ENCODE results near the gene EGR4. TPM values are rescaled to one million over a fixed set of nuclear protein-coding genes. Genes with fewer than 3 reads are reported as not detected.
A peak's percentile ranks its signal among the peaks of the same experiment; 100 is the strongest.

The EGR4 gene
- polyA plus RNA-seq, 10 donors: 0.07 TPM; not detected in 9

DNA sequence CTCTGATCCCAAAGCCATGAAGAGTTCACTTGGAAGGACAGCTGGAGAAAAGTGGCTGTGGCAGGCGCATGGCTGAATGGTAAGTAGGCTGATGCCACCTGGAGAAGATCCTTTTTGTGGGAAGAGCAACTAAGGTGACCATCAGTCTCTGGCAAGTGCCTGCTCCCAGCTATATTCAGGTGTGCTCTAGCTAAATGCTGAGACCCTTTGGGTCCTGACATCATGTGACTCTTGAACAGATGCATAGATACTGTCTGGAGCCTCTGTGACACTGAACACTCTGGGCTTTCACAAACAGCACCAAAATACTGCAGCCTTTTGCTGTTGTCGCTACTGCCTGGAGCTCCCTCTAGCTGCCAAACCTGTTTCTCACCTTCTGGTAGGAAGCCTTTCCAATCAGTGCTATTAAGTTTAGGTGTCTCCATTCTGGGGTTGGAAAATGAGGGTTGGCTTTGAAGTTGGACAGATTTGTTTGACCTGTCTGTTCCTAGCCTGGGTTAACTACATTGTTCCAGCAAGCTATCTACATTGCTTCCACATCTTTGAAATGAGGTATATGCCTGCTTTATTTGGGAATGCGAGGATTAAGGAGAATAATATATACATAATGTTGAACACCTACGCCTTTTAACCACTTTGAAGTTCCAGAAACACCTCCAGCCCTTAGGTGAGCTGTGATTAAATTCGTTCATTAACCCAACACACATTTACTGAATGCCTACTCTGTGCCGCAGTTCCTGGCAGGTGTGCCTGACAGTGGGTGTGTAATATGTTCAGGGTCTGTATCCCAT is 3.1 kb downstream of the EGR4 start:
- DNase-seq: no peak

DNA sequence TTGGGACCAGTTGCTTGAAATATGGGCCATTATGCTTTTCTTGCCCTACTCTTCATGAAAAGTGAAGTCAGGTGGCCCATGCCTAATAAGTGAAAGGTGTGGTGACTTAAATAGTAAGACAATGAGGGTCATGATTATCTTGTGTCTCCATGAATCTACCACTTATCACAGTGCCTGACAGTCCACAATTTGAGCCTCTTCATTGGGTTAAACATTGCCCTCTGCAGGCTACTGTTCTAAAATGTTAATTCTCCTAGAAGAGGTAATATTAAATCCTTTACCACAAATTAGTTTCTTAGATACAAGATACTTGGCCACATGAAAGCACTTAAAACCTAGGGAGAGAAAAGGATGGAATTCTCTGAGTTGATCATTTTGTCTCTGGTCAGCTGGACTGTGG is 4.0 kb downstream of the EGR4 start:
- DNase-seq: no peak

DNA sequence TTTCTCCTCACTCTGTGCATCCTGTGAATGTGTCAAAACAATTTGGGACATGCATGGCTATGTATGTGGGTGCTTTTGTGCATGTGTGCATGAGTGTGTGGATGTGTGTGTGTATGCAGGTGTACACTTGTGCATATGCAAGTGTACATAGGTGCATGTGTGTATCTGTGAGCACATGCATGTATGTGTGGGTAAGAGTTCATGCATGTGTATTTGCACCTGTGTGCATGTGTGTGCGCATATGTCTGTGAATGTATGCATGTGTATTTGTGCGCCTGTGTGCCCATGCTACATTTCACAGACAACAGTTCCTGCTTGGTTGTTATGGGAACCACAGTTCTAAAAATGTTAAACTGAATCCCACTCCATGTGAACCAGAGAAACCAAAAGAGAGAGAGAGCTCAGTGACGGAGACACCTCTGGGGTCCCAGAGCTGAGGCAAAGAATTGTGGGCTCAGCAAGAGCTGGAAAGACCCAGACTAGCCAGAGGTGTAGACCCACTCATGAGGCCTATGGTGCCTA is 7.2 kb downstream of the EGR4 start:
- no peak for DNase-seq

DNA sequence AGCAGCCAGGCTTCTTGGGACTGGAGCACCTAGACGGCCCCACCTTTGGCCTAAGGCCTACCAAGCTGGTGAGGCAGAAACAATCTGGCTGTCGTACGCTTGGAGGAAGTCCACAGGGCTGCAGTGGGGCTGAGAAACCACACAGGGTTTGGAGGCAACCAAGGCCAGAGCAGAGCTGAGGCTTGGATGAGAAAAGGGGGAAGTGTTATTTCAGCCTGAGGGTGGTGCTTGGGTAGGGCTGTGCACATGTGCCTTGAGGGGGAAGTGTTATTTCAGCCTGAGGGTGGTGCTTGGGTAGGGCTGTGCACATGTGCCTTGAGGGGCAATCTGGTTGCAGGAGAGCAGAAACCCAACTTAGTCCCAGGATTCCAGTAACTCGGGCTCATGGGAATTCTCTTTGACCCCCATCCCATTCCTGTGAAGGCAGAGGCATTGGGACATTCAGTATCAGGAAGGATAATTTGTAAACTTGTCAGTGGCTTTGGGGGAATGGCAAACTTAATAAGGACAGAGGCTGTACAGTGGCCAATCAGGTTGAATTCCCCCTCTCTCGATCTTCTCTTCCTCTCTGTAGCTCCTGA is 8.1 kb downstream of the EGR4 start:
- peak in 1 of 3 donors; percentile 21 for DNase-seq

DNA sequence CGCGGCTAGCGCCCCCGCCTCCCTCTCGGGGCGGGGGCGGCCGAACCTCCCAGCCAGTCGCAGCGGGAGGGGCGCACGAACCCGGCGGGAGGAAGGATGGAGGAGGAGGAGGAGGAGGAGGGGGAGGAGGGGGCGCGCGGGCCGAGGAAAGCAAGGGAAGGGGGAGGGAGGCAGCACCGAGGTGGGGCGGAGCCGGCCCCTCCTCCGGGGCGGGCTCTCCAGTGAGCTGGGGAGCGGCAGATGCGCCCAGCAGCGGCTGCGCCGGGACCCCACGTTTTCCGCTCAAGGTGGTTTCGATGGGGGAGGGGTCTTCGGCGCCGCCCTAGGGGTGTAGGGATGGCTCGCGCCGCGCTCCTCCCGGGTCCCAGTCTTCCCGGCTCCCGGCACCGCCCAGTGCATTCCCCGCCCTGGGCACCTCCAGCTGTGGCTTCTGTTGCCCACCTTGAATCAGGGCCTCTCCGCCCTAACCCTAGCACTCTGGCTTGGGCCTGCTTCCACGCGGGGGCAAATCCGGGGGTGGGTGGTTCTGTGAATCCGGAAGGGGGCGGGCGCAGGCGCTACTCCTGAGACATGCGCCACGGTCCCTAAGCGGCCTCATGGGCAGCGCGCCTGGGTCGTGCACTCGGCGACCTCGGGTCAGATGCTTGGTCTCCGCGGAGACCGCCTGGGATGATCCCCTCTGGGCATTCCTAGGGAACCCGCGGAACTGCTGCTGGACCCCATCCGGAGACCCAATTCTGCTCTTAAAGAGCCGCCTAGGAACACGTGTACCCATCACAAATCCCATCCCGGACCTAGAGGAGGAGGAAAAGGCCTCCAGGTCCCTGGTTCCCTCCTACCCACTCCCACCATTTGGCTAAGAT is 8.8 kb downstream of the EGR4 start, which contains the start of gene FBXO41:
Gene FBXO41, minus strand, starts transcription at position 183 of the 863 bp plus-strand sequence. CDS start 14,848 bp downstream, outside the sequence.
- peak in 1 of 3 donors; percentile 24 for DNase-seq

DNA sequence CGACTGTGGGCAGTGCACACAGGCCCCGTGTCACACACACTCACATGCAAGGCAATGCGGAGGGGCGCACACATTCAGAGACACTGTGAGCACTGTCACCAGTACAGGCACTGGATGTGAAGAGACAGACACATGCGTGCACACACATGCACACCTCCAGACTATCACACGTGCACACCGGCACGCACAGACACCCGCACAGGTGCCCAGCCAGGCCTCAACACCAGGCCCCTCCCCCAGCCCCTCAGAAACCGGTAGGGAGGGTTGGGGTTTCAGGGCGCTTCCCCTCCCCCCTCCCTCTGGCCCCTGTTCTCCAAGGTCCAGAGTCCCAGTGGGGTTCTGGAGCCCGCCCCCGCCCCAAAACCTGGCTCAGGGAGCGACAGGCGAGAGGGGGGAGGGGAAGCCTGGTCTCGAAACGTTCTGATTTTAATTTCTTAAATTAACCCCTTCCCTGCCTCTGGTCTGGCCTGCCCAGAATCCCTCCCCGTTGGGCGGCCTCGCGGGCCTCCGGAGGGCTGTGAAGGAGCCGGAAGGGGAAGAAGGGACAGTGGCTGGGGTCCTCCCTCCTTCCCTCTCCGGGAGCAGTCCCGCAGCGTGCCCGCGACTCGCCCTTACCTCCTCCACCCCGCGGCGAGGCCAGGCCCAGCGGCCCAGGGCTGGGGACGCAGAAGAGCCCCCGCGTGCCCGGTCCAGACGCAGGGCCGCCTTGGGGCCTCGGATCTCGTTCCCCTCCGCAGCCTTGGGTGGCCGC is 9.6 kb downstream of the EGR4 start:
- no peak for DNase-seq

DNA sequence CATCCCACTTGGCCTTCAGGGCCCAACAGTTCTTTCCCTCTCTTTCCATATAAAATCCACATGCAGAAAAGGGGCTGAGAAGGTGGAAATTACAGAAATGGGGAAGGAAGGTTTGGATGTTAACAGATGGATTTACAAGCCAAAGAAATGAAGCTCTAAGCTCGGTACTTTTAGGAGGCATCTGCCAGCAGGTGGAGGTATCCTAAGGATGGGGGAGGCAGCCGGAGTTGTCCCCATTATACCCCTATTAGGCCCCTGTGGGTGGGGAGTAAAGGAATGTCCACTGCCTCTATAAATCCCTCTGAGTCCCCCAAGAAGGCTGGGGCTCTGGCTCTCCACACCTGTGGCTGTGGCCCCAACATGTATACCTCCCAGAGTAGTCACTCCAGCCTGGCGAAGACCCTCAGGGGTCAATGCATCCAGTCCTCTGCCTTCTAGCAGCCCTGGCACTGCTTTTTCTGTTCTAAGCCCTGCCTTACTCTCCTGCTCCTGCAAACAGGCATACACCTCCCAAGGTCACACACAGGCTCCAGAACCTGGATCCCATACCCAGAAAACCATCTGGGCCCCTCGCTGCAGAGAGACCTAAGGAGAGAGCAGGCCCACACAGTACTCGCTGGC is 10.3 kb downstream of the EGR4 start:
- no peak for DNase-seq

DNA sequence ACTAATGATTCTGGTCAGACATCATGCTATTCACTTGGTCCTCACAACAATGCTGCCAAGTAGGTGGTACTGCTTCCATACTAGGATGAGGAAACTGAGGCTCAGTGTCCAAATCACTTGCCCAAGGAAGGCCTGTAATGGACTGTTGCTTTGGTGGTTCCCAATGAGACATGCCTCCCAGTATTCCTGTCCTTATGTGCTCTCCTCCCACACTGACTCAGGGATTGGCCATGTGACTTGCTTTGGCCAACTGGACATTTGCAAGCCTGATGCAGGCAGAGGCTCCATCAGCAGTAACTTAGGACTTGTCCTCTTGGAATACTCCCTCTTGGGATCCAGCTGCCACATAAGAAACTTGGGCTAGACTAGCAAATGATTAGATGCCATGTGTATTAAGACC is 12.1 kb downstream of the EGR4 start:
- DNase-seq: no peak

DNA sequence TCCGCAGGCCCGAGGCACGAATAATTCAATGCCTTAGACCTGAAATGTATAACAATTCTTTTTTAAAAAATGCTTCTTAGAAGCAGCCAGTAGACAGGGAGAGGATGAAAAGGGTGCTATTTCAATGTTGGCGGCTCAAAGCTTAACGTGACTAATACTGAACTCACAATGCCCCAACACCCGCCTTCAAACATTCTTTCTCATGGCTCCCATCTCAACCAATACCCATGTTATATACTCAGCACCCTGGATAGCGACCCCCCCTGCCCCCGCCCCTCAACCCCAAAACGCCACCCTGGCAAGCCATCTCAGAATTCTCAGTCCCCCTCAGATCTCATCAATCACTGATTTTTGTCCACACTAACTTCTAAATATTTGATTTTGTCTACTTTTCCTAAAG is 13.5 kb downstream of the EGR4 start:
- no peak for DNase-seq

DNA sequence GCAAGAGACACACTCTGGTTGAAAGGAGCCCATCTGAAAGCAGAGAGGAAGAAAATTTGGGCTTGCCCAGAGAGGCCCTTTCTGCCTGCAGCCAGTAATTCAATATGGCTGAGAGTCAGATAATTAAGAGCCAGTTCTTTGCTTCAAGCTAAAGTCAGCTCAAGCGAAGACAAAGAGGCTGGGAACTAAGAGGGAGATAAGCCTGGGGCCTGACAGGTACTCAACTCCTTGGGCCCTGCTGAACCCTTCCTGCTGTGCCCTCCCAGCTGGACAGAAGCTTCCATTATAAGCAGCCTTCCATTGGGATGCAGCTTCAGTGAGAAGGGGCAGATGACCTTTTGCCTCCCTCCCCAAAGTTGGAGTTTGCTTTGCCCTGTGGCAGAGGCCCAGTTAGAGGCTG is 21.1 kb downstream of the EGR4 start:
- DNase-seq: no peak

DNA sequence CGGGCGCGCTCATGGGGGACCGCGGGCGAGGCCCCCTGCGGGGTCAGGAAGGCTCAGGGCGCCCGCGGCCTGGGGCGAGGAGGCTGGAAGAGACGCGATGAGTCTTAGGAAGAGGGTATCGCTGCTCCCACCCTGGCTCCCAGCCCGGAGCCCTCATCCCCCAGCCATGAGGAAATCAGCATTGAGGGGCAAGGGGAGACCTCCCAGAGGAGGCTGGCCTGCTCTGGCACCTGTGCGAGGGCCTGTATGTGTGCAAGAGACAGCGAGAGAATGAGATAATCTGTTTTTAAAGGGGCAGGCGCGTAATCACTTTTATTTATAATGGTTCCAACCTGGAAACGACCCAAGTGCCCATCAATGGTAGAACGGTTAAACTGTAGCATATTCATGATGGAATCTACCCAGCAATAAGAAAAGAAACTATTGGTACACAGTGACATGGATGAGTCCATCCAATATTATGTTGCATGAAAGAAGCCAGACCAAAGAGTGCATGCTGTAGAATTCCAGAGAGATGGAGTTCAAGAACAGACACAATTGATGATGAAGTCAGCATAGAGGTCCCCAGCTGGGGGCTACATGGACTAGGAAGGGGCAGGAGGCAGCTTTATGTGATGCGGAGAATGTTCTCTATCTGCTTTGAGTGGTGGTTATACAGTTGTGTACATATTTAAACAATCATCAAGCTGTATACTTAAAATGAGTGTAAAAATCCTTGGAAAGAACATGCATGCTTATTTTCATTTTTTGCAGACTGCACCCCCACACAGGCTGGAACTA is 23.5 kb downstream of the EGR4 start:
- DNase-seq: no peak

DNA sequence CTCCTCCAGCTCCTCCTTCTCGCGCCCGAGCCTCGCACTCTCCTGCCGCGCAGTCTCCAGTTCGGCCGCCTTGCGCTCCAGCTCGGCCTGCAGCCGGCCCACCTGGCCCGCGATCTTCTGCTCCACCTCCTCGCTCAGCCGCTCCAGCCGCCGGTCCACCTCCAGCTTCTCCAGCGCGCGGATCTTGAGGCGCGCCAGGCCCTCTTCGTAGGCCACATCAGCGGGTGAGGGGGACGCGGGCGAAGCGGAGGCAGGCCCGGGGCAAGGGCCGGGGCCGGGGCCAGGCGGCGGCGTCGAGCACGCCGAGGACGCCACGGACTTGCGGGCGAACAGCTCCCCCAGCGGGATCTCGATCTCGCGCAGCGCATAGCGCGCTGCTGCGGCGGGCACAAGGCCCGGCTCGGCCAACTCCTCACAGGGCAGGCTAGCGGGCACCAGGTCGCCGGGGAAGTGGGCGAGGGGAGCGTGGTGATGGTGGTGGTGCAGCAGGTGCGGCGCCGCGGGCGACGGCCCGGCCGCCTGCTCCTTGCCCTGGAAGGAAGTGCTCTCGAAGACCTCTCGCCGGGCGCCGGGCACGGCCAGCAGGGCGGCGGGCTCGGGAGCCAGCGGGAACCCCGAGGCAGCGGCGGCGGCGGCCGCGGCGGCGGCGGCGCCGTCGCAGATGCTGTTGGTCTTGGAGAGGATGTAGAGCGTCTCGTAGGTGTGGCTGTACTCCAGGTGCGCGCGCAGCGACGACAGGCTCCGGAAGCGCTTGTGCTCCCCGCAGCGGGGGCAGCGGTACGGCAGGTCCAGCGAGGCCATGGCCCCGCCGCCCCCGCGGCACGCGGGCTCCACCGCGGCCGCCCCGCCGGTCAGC is 24.3 kb downstream of the EGR4 start:
- peak in 1 of 3 donors; percentile 41 for DNase-seq

DNA sequence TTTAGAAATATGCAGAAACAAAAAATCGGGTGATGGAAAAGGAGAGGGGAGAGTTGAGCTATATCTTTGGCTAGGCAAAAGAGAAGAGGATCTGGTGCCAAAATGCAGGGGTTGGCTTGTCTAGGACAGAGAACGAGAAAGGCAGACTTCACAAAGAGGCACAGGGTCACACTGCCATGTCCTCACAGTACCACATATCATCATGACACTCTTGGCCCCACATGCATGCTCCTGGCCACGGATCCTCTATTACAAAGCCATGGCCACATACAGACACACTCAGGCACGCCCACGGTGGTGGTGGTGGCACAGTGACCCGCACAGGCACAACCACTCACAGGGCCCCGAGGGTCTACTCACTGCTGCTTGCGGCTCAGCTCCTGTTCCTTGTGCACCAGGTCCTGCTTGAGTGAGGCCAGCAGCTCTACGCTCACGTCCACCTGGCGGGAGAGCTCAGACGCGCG is 24.9 kb downstream of the EGR4 start:
- DNase-seq: no peak

DNA sequence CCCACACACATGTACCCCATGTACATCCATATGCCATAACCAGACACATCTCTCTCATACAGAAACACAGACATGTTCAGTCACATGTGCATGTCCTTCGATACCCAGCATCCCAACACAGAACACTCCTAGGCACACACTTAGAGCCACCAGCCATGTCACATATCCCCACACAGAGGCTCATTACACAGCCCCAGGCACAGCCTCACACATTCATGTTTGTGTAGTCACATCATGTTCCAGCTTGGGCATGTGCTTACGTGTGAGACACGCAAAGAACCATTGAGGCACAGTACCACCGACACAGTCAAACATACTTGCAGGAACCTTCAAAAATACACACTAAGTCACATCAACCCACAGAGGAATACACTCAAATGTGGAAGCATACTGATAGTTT is 26.3 kb downstream of the EGR4 start:
- DNase-seq: no peak

DNA sequence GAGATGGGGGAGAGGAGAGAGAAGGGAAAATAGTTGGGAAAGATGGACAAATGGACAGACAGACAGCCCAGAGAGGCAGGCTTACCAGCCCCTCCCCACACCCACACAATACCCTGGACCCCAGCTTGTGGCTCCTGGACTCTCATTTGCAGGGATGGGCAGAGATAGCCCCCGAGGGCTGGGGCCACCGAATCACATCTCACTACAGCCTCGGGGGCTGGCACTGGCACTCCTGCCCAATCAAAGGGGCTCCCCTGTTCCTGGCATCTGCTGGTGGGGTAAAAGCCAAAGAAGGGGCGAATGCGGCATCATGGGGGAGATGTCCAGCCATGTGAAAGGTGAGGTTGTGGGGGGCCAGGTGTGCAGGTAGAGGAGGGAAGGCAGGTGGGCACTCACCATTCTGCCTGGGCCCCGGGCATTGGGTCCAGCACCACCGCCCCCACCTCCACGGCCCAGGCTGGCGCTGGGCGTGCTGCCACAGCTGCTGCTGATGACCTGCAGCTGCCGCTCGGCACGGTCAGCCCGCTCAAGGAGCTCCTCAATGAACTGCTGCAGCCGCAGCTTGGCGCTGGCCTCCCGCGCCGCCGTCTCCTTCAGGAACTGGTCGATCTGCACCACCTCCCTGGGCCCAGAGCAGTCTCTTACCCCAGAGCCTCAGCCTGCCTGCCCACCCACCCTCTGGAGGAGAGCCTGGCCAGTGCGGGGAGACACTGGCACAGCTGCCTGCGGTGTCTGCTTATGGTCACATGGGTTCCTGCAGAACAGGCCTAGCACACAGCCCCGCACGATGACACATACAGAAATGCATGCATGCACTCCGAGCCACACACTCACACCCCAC is 27.1 kb downstream of the EGR4 start:
- DNase-seq: no peak

DNA sequence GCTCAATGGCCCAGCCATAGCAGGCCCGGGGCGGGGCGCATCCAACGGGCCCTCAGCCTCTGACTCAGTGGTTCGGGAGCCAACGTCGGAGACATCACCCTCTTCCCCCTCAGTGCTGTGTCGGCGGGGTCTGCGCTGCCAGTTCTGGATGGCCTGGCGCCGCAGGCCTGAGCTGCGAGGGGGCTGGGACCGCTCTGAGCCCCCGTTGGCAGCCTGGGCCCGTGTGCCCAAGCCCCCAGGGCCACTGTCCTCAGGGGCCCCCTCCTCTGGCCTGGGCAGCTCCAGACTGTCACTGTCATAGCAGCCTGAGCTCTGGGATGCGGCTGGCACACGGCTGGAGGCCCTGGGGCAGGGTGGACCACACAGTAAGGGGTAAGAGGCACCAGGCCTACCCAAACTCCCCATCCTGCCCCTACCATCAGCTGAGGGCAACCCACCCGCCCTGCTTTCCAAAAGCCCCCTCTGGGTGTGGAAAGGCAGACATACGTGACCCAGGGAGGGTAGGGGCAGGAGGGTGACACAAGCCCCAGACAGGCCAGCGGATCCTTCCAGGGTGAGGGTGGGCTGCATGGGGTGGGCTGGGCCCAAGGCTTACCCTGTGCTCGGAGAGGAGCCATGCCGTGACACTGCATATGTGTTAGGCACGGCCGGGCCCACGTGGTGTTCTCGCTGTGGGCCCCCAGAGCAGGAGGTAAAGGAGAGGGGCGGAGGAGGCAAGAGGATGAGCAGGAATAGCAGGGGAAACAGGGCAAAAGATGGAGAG is 27.9 kb downstream of the EGR4 start:
- DNase-seq: no peak

DNA sequence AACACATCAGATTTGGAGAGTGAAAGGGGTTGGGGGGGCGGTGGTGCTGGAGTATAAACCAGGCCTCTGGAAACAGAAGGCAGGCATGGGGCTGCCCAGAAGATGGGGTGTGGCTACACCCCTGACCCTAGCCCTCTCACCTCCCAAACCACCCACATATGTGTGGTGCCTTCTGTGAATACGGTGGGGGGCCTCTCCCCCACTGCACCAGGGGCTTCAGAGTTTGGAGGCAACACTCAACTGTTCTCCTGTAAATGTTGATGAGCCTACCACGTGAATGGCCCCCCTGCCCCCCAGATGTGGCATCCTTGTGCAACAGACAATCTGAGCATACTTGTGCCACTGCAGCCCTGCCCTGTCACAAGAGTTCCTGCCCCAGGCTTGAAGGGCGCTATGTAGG is 28.6 kb downstream of the EGR4 start:
- DNase-seq: no peak

DNA sequence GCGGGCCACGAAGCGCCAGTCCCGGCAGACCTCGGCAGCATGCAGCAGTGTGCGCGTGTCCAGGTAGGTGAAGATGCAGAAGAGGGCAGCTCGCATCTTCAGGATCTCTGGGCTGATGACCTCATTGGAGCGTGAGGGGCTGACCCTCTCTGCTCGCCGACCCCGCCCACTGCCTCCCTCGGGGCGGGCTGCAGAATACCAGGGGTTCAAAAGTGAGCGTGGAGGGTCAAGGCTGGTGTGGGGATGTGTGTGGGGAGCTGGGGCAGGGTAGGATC is 29.1 kb downstream of the EGR4 start:
- DNase-seq: no peak
